Heart right ventricle (tissue), 16 donors: ENCODE measurements around the gene IMMP2L. TPM values are rescaled to one million over a fixed set of nuclear protein-coding genes. Genes with fewer than 3 reads are reported as not detected.

ENCODE experiments used
- ATAC-seq, 8 donors: fragments of 200-7000 bp; cut with Tn5 transposase; one replicate each; pipeline ENCODE4 v1.9.1; 2020; ENCODE audit warnings: mild to moderate bottlenecking in 8 of 8, moderate library complexity in 8 of 8, moderate number of reproducible peaks in 1 of 8
- DNase-seq, 2 donors: peaks; one replicate each; pipeline ENCODE4 v3.0.0-alpha.2; 2020
- H3K27ac ChIP-seq, 10 donors: fragments of 200-600 bp; sonication (generic) in 2 of 10; one replicate each; pipeline versions ENCODE4 v1.5.0 to v1.8.0; 2020 to 2022; ENCODE audit warnings: mild to moderate bottlenecking in 3 of 10
- H3K27me3 ChIP-seq, 7 donors: fragments of 200-600 bp; one replicate each; pipeline ENCODE4 v1.8.0; 2021 to 2022; ENCODE audit warnings: mild to moderate bottlenecking in 2 of 7
- H3K36me3 ChIP-seq, 9 donors: fragments of 200-600 bp; sonication (generic) in 1 of 9; one replicate each; pipeline versions ENCODE4 v1.5.0 to v1.8.0; 2020 to 2022; ENCODE audit warnings: mild to moderate bottlenecking in 2 of 9
- H3K4me1 ChIP-seq, 9 donors: fragments of 200-600 bp; sonication (generic) in 1 of 9; one replicate each; pipeline versions ENCODE4 v1.5.0 to v1.8.0; 2020 to 2022; ENCODE audit warnings: mild to moderate bottlenecking in 4 of 9
- H3K4me3 ChIP-seq, 10 donors: fragments of 200-600 bp; sonication (generic) in 2 of 10; one replicate each; pipeline versions ENCODE4 v1.5.0 to v1.8.0; 2020 to 2022; ENCODE audit warnings: mild to moderate bottlenecking in 7 of 10, moderate library complexity in 2 of 10
- H3K9me3 ChIP-seq, 11 donors: fragments of 200-600 bp in 10 of 11; sonication (generic) in 2 of 11; one replicate each; pipeline versions ENCODE4 v1.5.0 to v1.8.0; 2013 to 2022; ENCODE audit warnings: mild to moderate bottlenecking in 2 of 11, control low read depth in 1 of 11, moderate library complexity in 1 of 11
- CTCF ChIP-seq, 9 donors: fragments of 200-600 bp; sonication (generic) in 2 of 9; IDR thresholded peaks; one replicate each; pipeline versions ENCODE4 v1.5.0 to v1.8.0; 2021 to 2022; ENCODE audit warnings: antibody characterized with exemption in 9 of 9, mild to moderate bottlenecking in 5 of 9, moderate library complexity in 1 of 9
- WGBS, 2 donors: extraction: QIAGEN DNeasy Blood & Tissue Kit; methylation state at CpG; one replicate each; pipeline ENCODE4 v1.1.7; 2013; ENCODE audit warnings: inconsistent platforms in 1 of 2; 5-methylcytosine and 5-hydroxymethylcytosine counted together
- intact Hi-C, 10 donors: fragments of 100-400 bp; cut with DNase I; formaldehyde crosslinking; loops; one replicate each; pipeline versions ENCODE4 v1.11.1 to v1.14.2; 2022
- polyA plus RNA-seq, 2 donors: library from polyadenylated mRNA; stranded (reverse); fragments of 200-250 nt; gene quantifications; one replicate each; pipeline ENCODE4 v1.2.3, GENCODE V29; 2013
- total RNA-seq, 10 donors: library from RNA; stranded (reverse); fragmentation: NEBNext Ultra II Directional in 3 of 10; extraction: Animal tissue kit (Norgen Biotek cat#: 25700) in 3 of 10; gene quantifications; one replicate each; pipeline versions ENCODE4 v1.2.1 to v1.2.4, GENCODE V29; 2021 to 2023
- donor health status: Arrhythmogenic right ventricular cardiomyopathy.
- donor health status: ischemic (EF 13 %, LVEDD 7.1; RV severe dilation, severe dysfunction).
- donor health status: healthy with polysubstance abuse.
- donor health status: DM: no; HTN: yes; CAD: no.
- donor health status: DM: no; HTN: no; CAD: no.
- donor health status: ischemic (EF 25% LVEDD 6.9; RV normal size, moderate dysfunction).
- donor health status: ischemic (EF 25% LVEDD 5.7; RV mildly dilated, moderate dysfunction).
- donor health status: healthy.
- donor health status: DM: yes; HTN: yes; CAD: no.
- donor health status: Ischemic cardiomyopathy.
- donor health status: ischemic (EF 35%, LVEDD 5.7; RV mildly dilated, moderate dysfunction).
- donor health status: nonischemic (EF 11% LVEDD 7.7; RV severe dilation, severe dysfunction).
- donor health status: DM: yes; HTN: yes; CAD: no.
- donor health status: PGD.
- donor health status: ischemic (EF 29% LVEDD 5.4; RV normal size, mild dysfunction).
- donor health status: nonischemic (EF 23%, LVEDD 6.1; RV moderate dilation, normal function).

Gene IMMP2L
- total and polyA plus RNA-seq, 12 donors, result 4.3 to 20.8 (median 17.3) TPM

DNA sequence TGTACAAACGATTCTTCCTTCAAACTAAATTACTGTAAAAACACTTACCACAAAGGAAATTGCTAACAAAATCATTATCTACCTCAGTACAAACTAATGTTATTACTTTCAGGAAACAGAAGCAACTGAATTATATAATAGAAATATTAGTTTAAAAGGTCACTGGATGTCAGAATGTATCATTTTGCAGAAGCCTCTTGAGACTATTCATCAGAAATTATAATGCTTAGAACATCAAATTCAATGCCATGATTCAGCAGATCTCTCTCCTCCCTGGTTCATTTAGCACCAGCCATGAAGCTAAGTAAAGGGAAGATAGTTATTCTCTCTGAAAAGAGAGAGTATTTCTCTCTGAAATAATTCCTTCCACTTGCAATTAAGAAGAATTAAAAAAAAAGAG lies 223.3 kb downstream of the IMMP2L start:
- intact Hi-C loops, result no loop called here
- TF ChIP-seq CTCF (IDR thresholded peaks at IDR 0.05), result no peak
- no peak overlapping the region for H3K4me3 ChIP-seq
- H3K27ac ChIP-seq, result no peak overlapping the region
- peaks cover 0 to 33% (median 20%) of the 10 kb centered on the region in 11 donors for H3K9me3 ChIP-seq
- H3K4me1 ChIP-seq, result peaks cover 0 to 3% (median 0%) of the 10 kb centered on the region in 9 donors
- ATAC-seq, result no peak
- H3K36me3 ChIP-seq, result no peaks in the 10 kb centered on the region
- WGBS, 2 donors, result 60 to 71% methylated on average over 1 of the region's 1 CpG
- DNase-seq, result no peak
- H3K27me3 ChIP-seq, result no peaks in the 10 kb centered on the region

DNA sequence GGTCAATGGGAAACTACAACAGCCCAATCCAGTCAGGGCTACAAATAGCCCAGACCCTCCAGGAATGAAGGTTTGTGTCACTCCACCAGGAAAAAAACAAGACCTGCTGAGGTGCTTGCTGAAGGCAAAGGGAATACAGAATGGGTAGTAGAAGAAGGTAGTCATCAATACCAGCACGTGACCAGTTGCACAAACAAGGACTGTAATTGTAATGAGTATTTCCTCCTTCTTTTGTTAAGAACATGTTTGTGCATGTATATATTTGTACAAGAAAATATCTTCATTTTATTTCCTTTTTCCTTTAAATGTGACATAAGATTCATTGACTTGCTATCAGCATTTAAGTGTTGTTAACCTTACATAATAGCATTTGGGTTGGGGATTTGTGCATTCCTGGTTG lies 229.3 kb downstream of the IMMP2L start:
- TF ChIP-seq CTCF (IDR thresholded peaks at IDR 0.05), result no peak
- Histone ChIP-seq H3K4me3 (no peak overlapping the region), H3K4me1 (no peaks in the 10 kb centered on the region), H3K27ac (no peak overlapping the region), H3K36me3 (peaks cover 0 to 4% (median 0%) of the 10 kb centered on the region in 9 donors), H3K9me3 (peaks cover 0 to 46% (median 0%) of the 10 kb centered on the region in 11 donors), H3K27me3 (no peaks in the 10 kb centered on the region)
- no peak for ATAC-seq
- WGBS, 2 donors, result 90 to 97% methylated on average over 1 of the region's 1 CpG
- intact Hi-C loops, result no loop called here
- DNase-seq, result no peak

DNA sequence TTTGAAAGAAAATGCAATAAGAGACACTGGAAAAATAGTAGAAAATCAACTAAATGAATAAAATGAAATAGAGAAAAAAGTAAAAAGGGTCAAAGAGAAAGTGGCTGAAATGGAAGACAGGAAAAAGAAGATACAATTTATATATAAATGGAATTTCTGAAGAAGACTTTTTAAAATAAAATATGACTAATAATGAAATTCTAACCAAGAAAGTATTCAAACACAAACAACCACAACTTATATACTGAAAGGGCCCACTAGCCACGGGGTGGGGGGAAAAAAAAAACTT lies 232.1 kb downstream of the IMMP2L start:
- TF ChIP-seq CTCF (IDR thresholded peaks at IDR 0.05), result no peak
- ATAC-seq (no peak), DNase-seq (no peak)
- intact Hi-C loops, result no loop called here
- no peak overlapping the region for H3K27ac ChIP-seq
- H3K27me3 ChIP-seq, result no peaks in the 10 kb centered on the region
- peaks cover 0 to 46% (median 0%) of the 10 kb centered on the region in 11 donors for H3K9me3 ChIP-seq
- WGBS, 2 donors, result 69 to 86% methylated on average over 1 of the region's 1 CpG
- no peaks in the 10 kb centered on the region for H3K4me1 ChIP-seq
- H3K4me3 ChIP-seq, result no peak overlapping the region
- peaks cover 0 to 4% (median 0%) of the 10 kb centered on the region in 9 donors for H3K36me3 ChIP-seq

GRCh38 chr7:111329367-111330234 lies 232.7 kb downstream of the IMMP2L start:
- peaks cover 0 to 4% (median 0%) of the 10 kb centered on the region in 9 donors for H3K36me3 ChIP-seq
- H3K27ac ChIP-seq, result no peak overlapping the region
- H3K4me3 ChIP-seq, result no peak overlapping the region
- peaks cover 0 to 46% (median 0%) of the 10 kb centered on the region in 11 donors for H3K9me3 ChIP-seq
- intact Hi-C loops, result no loop called here
- 84 to 86% methylated on average over 5 of the region's 5 CpGs for whole genome bisulfite sequencing, 2 donors
- H3K27me3 ChIP-seq, result no peaks in the 10 kb centered on the region
- DNase-seq (no peak), ATAC-seq (no peak)
- TF ChIP-seq CTCF (IDR thresholded peaks at IDR 0.05), result peak in 1 of 9 donors; percentile 21
- no peaks in the 10 kb centered on the region for H3K4me1 ChIP-seq
